NCI-H128 (cell line): Measurements from ENCODE around the gene ERC2.

ENCODE experiments used
- DNase-seq: peaks from one replicate; lab custom pipeline; 2025; ENCODE audit not compliant: unreplicated experiment; lab: John Stamatoyannopoulos, UW

Gene ERC2

GRCh38 chr3:56260262-56260661, 208.0 kb downstream of the ERC2 start:
- no peak for DNase-seq

- no peak for DNase-seq
Observed at GRCh38 chr3:56257826-56258225, 210.4 kb downstream of the ERC2 start.

- no peak for DNase-seq
Observed at GRCh38 chr3:56254835-56255234, 213.4 kb downstream of the ERC2 start.

- DNase-seq = no peak
Observed at GRCh38 chr3:56253941-56254665, 214.2 kb downstream of the ERC2 start.

GRCh38 chr3:56251343-56251945, 216.8 kb downstream of the ERC2 start:
- peak; percentile 11 for DNase-seq

- DNase-seq = no peak
Observed at GRCh38 chr3:56248021-56248420, 220.2 kb downstream of the ERC2 start.

GRCh38 chr3:56238299-56238698, 230.0 kb downstream of the ERC2 start:
- no peak for DNase-seq

- DNase-seq = no peak
Observed at GRCh38 chr3:56233742-56234141, 234.5 kb downstream of the ERC2 start.

- no peak for DNase-seq
Observed at GRCh38 chr3:56229311-56229710, 239.0 kb downstream of the ERC2 start.

- no peak for DNase-seq
Observed at GRCh38 chr3:56222866-56223265, 245.4 kb downstream of the ERC2 start.

- no peak for DNase-seq
Observed at GRCh38 chr3:56219894-56220805, 248.1 kb downstream of the ERC2 start.

- DNase-seq = no peak
Observed at GRCh38 chr3:56209982-56210751, 258.1 kb downstream of the ERC2 start.

GRCh38 chr3:56207922-56208321, 260.3 kb downstream of the ERC2 start:
- DNase-seq = no peak

GRCh38 chr3:56205406-56205805, 262.9 kb downstream of the ERC2 start:
- no peak for DNase-seq

GRCh38 chr3:56202997-56203396, 265.3 kb downstream of the ERC2 start:
- DNase-seq = no peak

GRCh38 chr3:56201407-56201806, 266.9 kb downstream of the ERC2 start:
- DNase-seq = no peak

- DNase-seq = no peak
Observed at GRCh38 chr3:56200251-56200650, 268.0 kb downstream of the ERC2 start.

GRCh38 chr3:56197991-56198390, 270.3 kb downstream of the ERC2 start:
- no peak for DNase-seq

GRCh38 chr3:56197259-56197965, 270.9 kb downstream of the ERC2 start:
- no peak for DNase-seq

- no peak for DNase-seq
Observed at GRCh38 chr3:56196700-56197099, 271.6 kb downstream of the ERC2 start.
